ENCODE results near the gene LRRFIP1.

The LRRFIP1 gene

GRCh38 chr2:237732070-237732469, 104.7 kb downstream of the LRRFIP1 start:
- ATAC-seq (ENCODE audit: insufficient read depth, low read depth) (no peak), DNase-seq (no peak)
- Histone ChIP-seq H4K20me1 (ENCODE audit: insufficient read depth, low read length) (peaks cover 51% of the 10 kb centered on the region), H3K27ac (ENCODE audit: low read length) (no peak overlapping the region), H3K27me3 (ENCODE audit: insufficient read depth, low read length, poor library complexity) (no peaks in the 10 kb centered on the region), H3K9me3 (ENCODE audit: insufficient read depth, low read length, severe bottlenecking) (no peaks in the 10 kb centered on the region), H3K36me3 (ENCODE audit: insufficient read depth, low read length) (peaks cover 34% of the 10 kb centered on the region), H3K4me2 (ENCODE audit: insufficient read depth, low read length) (no peak overlapping the region), H3K79me2 (ENCODE audit: insufficient read depth, low read length) (peaks cover 61% of the 10 kb centered on the region), H3K9ac (ENCODE audit: low read depth, low read length) (no peak overlapping the region), H3K4me1 (ENCODE audit: insufficient read depth, low read length) (no peaks in the 10 kb centered on the region), H2AFZ (ENCODE audit: low read depth, low read length) (no peak overlapping the region), H3K4me3 (ENCODE audit: low read depth in 1 of 2, low read length in 2 of 2) (no peak overlapping the region)
- TF ChIP-seq EZH2 (IDR thresholded peaks at IDR 0.05; ENCODE audit: borderline replicate concordance, low read depth, low read length, severe bottlenecking) (no peak), CTCF (IDR thresholded peaks at IDR 0.05; ENCODE audit: borderline replicate concordance, extremely low read depth, low read length, poor library complexity, severe bottlenecking) (no peak)

- H3K27ac ChIP-seq (ENCODE audit: low read length), result no peak overlapping the region
- no peaks in the 10 kb centered on the region for H3K4me1 ChIP-seq (ENCODE audit: insufficient read depth, low read length)
- H3K79me2 ChIP-seq (ENCODE audit: insufficient read depth, low read length), result peaks cover 55% of the 10 kb centered on the region
Measured at GRCh38 chr2:237732790-237733381, 105.5 kb downstream of the LRRFIP1 start.

GRCh38 chr2:237733677-237734300, 106.4 kb downstream of the LRRFIP1 start:
- ATAC-seq (ENCODE audit: insufficient read depth, low read depth), result no peak
- Histone ChIP-seq H4K20me1 (ENCODE audit: insufficient read depth, low read length) (peaks cover 52% of the 10 kb centered on the region), H3K27ac (ENCODE audit: low read length) (no peak overlapping the region)

More at GRCh38 chr2:237732790-237733381, 105.5 kb downstream of the LRRFIP1 start:
- H3K27me3 ChIP-seq (ENCODE audit: insufficient read depth, low read length, poor library complexity), result no peaks in the 10 kb centered on the region
- no peak overlapping the region for H2AFZ ChIP-seq (ENCODE audit: low read depth, low read length)
- H4K20me1 ChIP-seq (ENCODE audit: insufficient read depth, low read length), result peaks cover 50% of the 10 kb centered on the region
- H3K4me3 ChIP-seq (ENCODE audit: low read depth in 1 of 2, low read length in 2 of 2), result no peak overlapping the region
- DNase-seq, result no peak
- TF ChIP-seq CTCF (IDR thresholded peaks at IDR 0.05; ENCODE audit: borderline replicate concordance, extremely low read depth, low read length, poor library complexity, severe bottlenecking) (no peak), EZH2 (IDR thresholded peaks at IDR 0.05; ENCODE audit: borderline replicate concordance, low read depth, low read length, severe bottlenecking) (no peak)
- H3K9ac ChIP-seq (ENCODE audit: low read depth, low read length), result no peak overlapping the region
- peaks cover 38% of the 10 kb centered on the region for H3K36me3 ChIP-seq (ENCODE audit: insufficient read depth, low read length)
- no peak overlapping the region for H3K4me2 ChIP-seq (ENCODE audit: insufficient read depth, low read length)
- 0 out of 3 replicates have a peak, but pooled peaks have one; percentile 22 for ATAC-seq (ENCODE audit: insufficient read depth, low read depth)
- no peaks in the 10 kb centered on the region for H3K9me3 ChIP-seq (ENCODE audit: insufficient read depth, low read length, severe bottlenecking)

More at GRCh38 chr2:237733677-237734300, 106.4 kb downstream of the LRRFIP1 start:
- Histone ChIP-seq H3K27me3 (ENCODE audit: insufficient read depth, low read length, poor library complexity) (no peaks in the 10 kb centered on the region), H3K4me3 (ENCODE audit: low read depth in 1 of 2, low read length in 2 of 2) (no peak overlapping the region), H3K4me1 (ENCODE audit: insufficient read depth, low read length) (no peaks in the 10 kb centered on the region), H2AFZ (ENCODE audit: low read depth, low read length) (no peak overlapping the region), H3K36me3 (ENCODE audit: insufficient read depth, low read length) (peaks cover 42% of the 10 kb centered on the region), H3K9me3 (ENCODE audit: insufficient read depth, low read length, severe bottlenecking) (no peaks in the 10 kb centered on the region), H3K79me2 (ENCODE audit: insufficient read depth, low read length) (peaks cover 53% of the 10 kb centered on the region), H3K4me2 (ENCODE audit: insufficient read depth, low read length) (no peak overlapping the region), H3K9ac (ENCODE audit: low read depth, low read length) (no peak overlapping the region)
- no peak for TF ChIP-seq EZH2 (IDR thresholded peaks at IDR 0.05; ENCODE audit: borderline replicate concordance, low read depth, low read length, severe bottlenecking)
- TF ChIP-seq CTCF (IDR thresholded peaks at IDR 0.05; ENCODE audit: borderline replicate concordance, extremely low read depth, low read length, poor library complexity, severe bottlenecking), result no peak
- DNase-seq, result no peak
